Measurements from ENCODE around the gene TCEAL6. TPM values are rescaled to one million over a fixed set of nuclear protein-coding genes. Genes with fewer than 3 reads are reported as not detected.
A peak's percentile ranks its signal among the peaks of the same experiment; 100 is the strongest.
"Not testable (repeated sequence)": the region's sequence is repeated elsewhere in the genome, so short reads cannot be mapped to it uniquely, and the experiment has no call there.

TCEAL6 gene
- not detected for total RNA-seq

GRCh38 chrX:102142274-102142673 is at the start of gene TCEAL6:
Gene TCEAL6, minus strand, starts transcription at chrX:102142481.
- DNase-seq (ENCODE audit: low spot score in 2 of 2); H3K4me3 ChIP-seq (ENCODE audit: low read depth, poor library complexity, severe bottlenecking); intact Hi-C loops (cut with DNase I; ENCODE audit: low total_unique reads): not testable (repeated sequence)
- WGBS, 2 donors: 45% methylated on average over 15 of the region's 31 CpGs; no CpG with 5 or more reads in 1 of the 2 donors

GRCh38 chrX:102185967-102186720 is 43.9 kb upstream of the TCEAL6 start:
- 70 to 85% methylated on average over 7 of the region's 7 CpGs for WGBS, 2 donors
- no peak for DNase-seq (ENCODE audit: low spot score in 2 of 2)
- intact Hi-C loops (cut with DNase I; ENCODE audit: low total_unique reads): no loop called here
- TF ChIP-seq POLR2A (IDR thresholded peaks at IDR 0.05) (no peak), CTCF (IDR thresholded peaks at IDR 0.05) (no peak)
- H3K4me3 ChIP-seq (ENCODE audit: low read depth, poor library complexity, severe bottlenecking): no peak overlapping the region

- intact Hi-C loops (cut with DNase I; ENCODE audit: low total_unique reads): no loop called here
- peak within 1 kb of the TSS; percentile 17 for H3K4me3 ChIP-seq (ENCODE audit: low read depth, poor library complexity, severe bottlenecking)
- TF ChIP-seq POLR2A (IDR thresholded peaks at IDR 0.05) (no peak), CTCF (IDR thresholded peaks at IDR 0.05) (no peak)
- DNase-seq (ENCODE audit: low spot score in 2 of 2): peak; percentile 27 to 87
- 0 to 25% methylated on average over 8 to 15 of the region's 15 CpGs for WGBS, 2 donors
Measured at GRCh38 chrX:102155806-102156179, 13.5 kb upstream of the TCEAL6 start, which contains the start of gene BEX5. Gene BEX5, minus strand, starts transcription at chrX:102155977. Its CDS starts 1,712 bp downstream, at chrX:102154265.

GRCh38 chrX:102154900-102155805 is 12.9 kb upstream of the TCEAL6 start:
- intact Hi-C loops (cut with DNase I; ENCODE audit: low total_unique reads): no loop called here

GRCh38 chrX:102154218-102154860 is 12.1 kb upstream of the TCEAL6 start:
- TF ChIP-seq POLR2A (IDR thresholded peaks at IDR 0.05) (no peak), CTCF (IDR thresholded peaks at IDR 0.05) (no peak)
- H3K4me3 ChIP-seq (ENCODE audit: low read depth, poor library complexity, severe bottlenecking): no peak overlapping the region
- intact Hi-C loops (cut with DNase I; ENCODE audit: low total_unique reads): no loop called here
- 2 to 17% methylated on average over 6 to 11 of the region's 11 CpGs for WGBS, 2 donors
- no peak for DNase-seq (ENCODE audit: low spot score in 2 of 2)

More at GRCh38 chrX:102154900-102155805, 12.9 kb upstream of the TCEAL6 start:
- TF ChIP-seq POLR2A (IDR thresholded peaks at IDR 0.05) (no peak), CTCF (IDR thresholded peaks at IDR 0.05) (no peak)
- peak overlapping the region; percentile 17 for H3K4me3 ChIP-seq (ENCODE audit: low read depth, poor library complexity, severe bottlenecking)
- peak in 1 of 2 donors; percentile 86 for DNase-seq (ENCODE audit: low spot score in 2 of 2)
- 2 to 37% methylated on average over 32 of the region's 32 CpGs for WGBS, 2 donors

- intact Hi-C loops (cut with DNase I; ENCODE audit: low total_unique reads); H3K4me3 ChIP-seq (ENCODE audit: low read depth, poor library complexity, severe bottlenecking); DNase-seq (ENCODE audit: low spot score in 2 of 2): not testable (repeated sequence)
- WGBS, 2 donors: 9 to 47% methylated on average over 17 to 19 of the region's 19 CpGs
Measured at GRCh38 chrX:102141631-102142030, 650 bp downstream of the TCEAL6 start.

- H3K4me3 ChIP-seq (ENCODE audit: low read depth, poor library complexity, severe bottlenecking); DNase-seq (ENCODE audit: low spot score in 2 of 2); intact Hi-C loops (cut with DNase I; ENCODE audit: low total_unique reads): not testable (repeated sequence)
- 66 to 68% methylated on average over 15 to 16 of the region's 16 CpGs for WGBS, 2 donors
Measured at GRCh38 chrX:102140876-102141275, 1.4 kb downstream of the TCEAL6 start.
